Glomerular visceral epithelial cell (primary cell): ENCODE measurements around the gene CDK4.

Experiments used
- DNase-seq: peaks from one replicate; pipeline ENCODE4 v3.0.0-alpha.2; 2016; ENCODE audit errors: extremely low spot score

Gene CDK4

GRCh38 chr12:57712701-57713100, 39.4 kb downstream of the CDK4 start:
- no peak for DNase-seq

GRCh38 chr12:57708296-57708695, 43.8 kb downstream of the CDK4 start:
- DNase-seq, result no peak

GRCh38 chr12:57707250-57707649, 44.9 kb downstream of the CDK4 start:
- DNase-seq, result no peak

- no peak for DNase-seq
Measured at GRCh38 chr12:57700317-57700716, 51.8 kb downstream of the CDK4 start.

- no peak for DNase-seq
Measured at GRCh38 chr12:57698414-57698813, 53.7 kb downstream of the CDK4 start.
